Ishikawa (cell line): Measurements from ENCODE around the gene PTTG1IP.

ENCODE experiments used
- CEBPB ChIP-seq: IDR thresholded peaks from 2 replicates; pipeline ENCODE4 v1.6.1; 2012
- CREB1 ChIP-seq: IDR thresholded peaks from 2 replicates; pipeline ENCODE4 v1.6.1; 2012; ENCODE audit warnings: low read depth
- EGR1 ChIP-seq: IDR thresholded peaks from 2 replicates; pipeline ENCODE4 v1.6.1; 2012
- EP300 ChIP-seq: IDR thresholded peaks from 2 replicates; pipeline ENCODE4 v1.6.1; 2012; ENCODE audit warnings: borderline replicate concordance
- FOXM1 ChIP-seq: IDR thresholded peaks from 2 replicates; pipeline ENCODE4 v1.6.1; 2012; ENCODE audit warnings: low read depth, borderline replicate concordance
- NFIC ChIP-seq: IDR thresholded peaks from 2 replicates; pipeline ENCODE4 v1.6.1; 2012
- RAD21 ChIP-seq: IDR thresholded peaks from 2 replicates; pipeline ENCODE4 v1.6.1; 2012; ENCODE audit warnings: low read depth
- TAF1 ChIP-seq: IDR thresholded peaks from 2 replicates; pipeline ENCODE4 v1.6.1; 2012; ENCODE audit warnings: low read depth, mild to moderate bottlenecking
- TCF12 ChIP-seq: IDR thresholded peaks from 2 replicates; pipeline ENCODE4 v1.6.1; 2012; ENCODE audit warnings: low read depth
- TEAD4 ChIP-seq: IDR thresholded peaks from 2 replicates; pipeline ENCODE4 v1.6.1; 2012
- USF1 ChIP-seq: IDR thresholded peaks from 2 replicates; pipeline ENCODE4 v1.6.1; 2012
- YY1 ChIP-seq: IDR thresholded peaks from 2 replicates; pipeline ENCODE4 v1.6.1; 2012; ENCODE audit warnings: low read depth
- ZBTB7A ChIP-seq: IDR thresholded peaks from 2 replicates; pipeline ENCODE4 v1.6.1; 2012; ENCODE audit warnings: low read depth
- TF ChIP-seq, protein P1 (sequence below): IDR thresholded peaks from 2 replicates; pipeline ENCODE4 v1.6.1; 2012
- TF ChIP-seq, protein P2 (sequence below): IDR thresholded peaks from 2 replicates; pipeline ENCODE4 v1.6.1; 2012; ENCODE audit warnings: low read depth, mild to moderate bottlenecking

PTTG1IP gene

GRCh38 chr21:44833663-44834062 is 39.8 kb downstream of the PTTG1IP start:
- TF ChIP-seq YY1 = no peak
- no peak for TF ChIP-seq CEBPB

GRCh38 chr21:44831227-44831860 is 42.1 kb downstream of the PTTG1IP start:
- TF ChIP-seq YY1 = no peak
- TF ChIP-seq TCF12 = no peak
- TF ChIP-seq FOXM1 = no peak
- TF ChIP-seq ZBTB7A = no peak

DNA sequence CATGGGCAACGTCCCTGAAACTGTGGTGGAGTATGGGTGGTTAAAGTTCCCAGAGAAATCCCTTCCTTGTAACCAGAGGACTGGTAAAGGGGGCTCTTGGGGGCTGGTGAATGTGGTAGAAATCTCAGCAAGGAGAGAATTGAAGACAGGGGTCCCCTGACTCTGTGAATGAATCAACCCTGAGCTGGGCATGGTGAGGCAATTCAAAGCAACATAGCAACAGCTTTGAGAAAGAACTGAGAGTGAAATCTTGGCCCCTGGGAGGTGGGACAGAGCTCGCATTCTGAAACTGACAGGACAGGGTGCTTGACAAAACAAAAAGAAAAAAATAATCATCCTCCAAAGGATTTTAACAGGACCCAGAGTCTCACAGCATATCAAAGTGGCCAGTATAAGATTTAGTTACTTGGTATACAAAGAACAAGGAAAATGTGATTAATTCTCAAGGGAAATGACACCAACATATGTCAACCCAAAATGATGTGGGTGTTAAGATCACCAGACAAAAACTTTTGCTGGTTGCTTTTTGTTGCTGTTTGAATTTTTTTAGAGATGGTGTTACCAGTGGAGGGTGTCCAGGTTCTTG is 43.9 kb downstream of the PTTG1IP start:
- no peak for TF ChIP-seq NFIC
- TF ChIP-seq EP300 = no peak
- TF ChIP-seq TEAD4 = no peak
- TF ChIP-seq YY1 = no peak
- TF ChIP-seq ZBTB7A = no peak
- TF ChIP-seq CREB1 = no peak
- TF ChIP-seq, protein P1, sequence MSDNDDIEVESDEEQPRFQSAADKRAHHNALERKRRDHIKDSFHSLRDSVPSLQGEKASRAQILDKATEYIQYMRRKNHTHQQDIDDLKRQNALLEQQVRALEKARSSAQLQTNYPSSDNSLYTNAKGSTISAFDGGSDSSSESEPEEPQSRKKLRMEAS = no peak
- TF ChIP-seq USF1 = no peak
- TF ChIP-seq TCF12 = no peak
- TF ChIP-seq TAF1 = no peak
- TF ChIP-seq CEBPB = no peak
- TF ChIP-seq RAD21 = no peak
- TF ChIP-seq EGR1 = no peak
- TF ChIP-seq, protein P2, sequence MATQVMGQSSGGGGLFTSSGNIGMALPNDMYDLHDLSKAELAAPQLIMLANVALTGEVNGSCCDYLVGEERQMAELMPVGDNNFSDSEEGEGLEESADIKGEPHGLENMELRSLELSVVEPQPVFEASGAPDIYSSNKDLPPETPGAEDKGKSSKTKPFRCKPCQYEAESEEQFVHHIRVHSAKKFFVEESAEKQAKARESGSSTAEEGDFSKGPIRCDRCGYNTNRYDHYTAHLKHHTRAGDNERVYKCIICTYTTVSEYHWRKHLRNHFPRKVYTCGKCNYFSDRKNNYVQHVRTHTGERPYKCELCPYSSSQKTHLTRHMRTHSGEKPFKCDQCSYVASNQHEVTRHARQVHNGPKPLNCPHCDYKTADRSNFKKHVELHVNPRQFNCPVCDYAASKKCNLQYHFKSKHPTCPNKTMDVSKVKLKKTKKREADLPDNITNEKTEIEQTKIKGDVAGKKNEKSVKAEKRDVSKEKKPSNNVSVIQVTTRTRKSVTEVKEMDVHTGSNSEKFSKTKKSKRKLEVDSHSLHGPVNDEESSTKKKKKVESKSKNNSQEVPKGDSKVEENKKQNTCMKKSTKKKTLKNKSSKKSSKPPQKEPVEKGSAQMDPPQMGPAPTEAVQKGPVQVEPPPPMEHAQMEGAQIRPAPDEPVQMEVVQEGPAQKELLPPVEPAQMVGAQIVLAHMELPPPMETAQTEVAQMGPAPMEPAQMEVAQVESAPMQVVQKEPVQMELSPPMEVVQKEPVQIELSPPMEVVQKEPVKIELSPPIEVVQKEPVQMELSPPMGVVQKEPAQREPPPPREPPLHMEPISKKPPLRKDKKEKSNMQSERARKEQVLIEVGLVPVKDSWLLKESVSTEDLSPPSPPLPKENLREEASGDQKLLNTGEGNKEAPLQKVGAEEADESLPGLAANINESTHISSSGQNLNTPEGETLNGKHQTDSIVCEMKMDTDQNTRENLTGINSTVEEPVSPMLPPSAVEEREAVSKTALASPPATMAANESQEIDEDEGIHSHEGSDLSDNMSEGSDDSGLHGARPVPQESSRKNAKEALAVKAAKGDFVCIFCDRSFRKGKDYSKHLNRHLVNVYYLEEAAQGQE = no peak
- TF ChIP-seq FOXM1 = no peak

DNA sequence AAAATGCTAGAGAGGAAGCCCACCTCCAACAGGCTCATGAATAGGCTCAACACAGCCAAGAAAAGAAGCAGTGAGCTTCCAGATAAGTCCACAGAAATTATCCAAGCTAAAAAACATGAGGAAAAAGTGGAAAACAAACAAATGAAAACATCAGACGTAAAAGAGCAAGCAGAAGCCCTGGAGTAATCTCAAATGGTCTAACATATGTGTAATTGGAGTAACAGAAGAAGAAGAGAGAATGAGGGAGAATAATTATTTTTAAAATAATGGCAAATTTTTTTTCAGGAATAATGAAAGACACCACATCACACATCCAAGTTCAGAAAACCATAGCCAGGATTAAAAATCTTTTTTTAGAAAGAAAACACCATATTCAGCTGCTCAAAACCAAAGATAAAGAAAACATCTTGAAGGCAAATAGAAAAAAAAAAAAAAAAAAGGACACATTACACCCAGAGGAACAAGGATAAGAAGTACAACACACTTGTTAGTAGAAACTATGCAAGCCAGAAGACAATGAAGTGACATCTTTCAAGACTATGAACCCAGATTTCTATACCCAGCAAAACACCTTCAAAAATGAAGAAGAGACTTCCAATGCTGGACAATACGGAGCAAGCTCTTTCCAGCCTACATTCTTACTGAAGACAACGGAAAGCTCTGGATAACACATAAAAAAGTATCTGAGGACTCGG is 45.0 kb downstream of the PTTG1IP start:
- TF ChIP-seq RAD21 = no peak
- TF ChIP-seq YY1 = no peak
- TF ChIP-seq FOXM1 = no peak
- TF ChIP-seq EGR1 = no peak
- TF ChIP-seq NFIC = no peak
- TF ChIP-seq CREB1 = no peak
- TF ChIP-seq ZBTB7A = no peak
- no peak for TF ChIP-seq TCF12
- no peak for TF ChIP-seq TEAD4
- no peak for TF ChIP-seq CEBPB
- no peak for TF ChIP-seq TAF1
- TF ChIP-seq USF1 = no peak

GRCh38 chr21:44823179-44823660 is 50.3 kb downstream of the PTTG1IP start:
- TF ChIP-seq YY1 (no peak), TCF12 (no peak), CEBPB (no peak), RAD21 (no peak), FOXM1 (no peak), NFIC (no peak), TEAD4 (no peak), USF1 (no peak), EP300 (no peak), CREB1 (no peak)
- TF ChIP-seq, protein P1 = no peak

DNA sequence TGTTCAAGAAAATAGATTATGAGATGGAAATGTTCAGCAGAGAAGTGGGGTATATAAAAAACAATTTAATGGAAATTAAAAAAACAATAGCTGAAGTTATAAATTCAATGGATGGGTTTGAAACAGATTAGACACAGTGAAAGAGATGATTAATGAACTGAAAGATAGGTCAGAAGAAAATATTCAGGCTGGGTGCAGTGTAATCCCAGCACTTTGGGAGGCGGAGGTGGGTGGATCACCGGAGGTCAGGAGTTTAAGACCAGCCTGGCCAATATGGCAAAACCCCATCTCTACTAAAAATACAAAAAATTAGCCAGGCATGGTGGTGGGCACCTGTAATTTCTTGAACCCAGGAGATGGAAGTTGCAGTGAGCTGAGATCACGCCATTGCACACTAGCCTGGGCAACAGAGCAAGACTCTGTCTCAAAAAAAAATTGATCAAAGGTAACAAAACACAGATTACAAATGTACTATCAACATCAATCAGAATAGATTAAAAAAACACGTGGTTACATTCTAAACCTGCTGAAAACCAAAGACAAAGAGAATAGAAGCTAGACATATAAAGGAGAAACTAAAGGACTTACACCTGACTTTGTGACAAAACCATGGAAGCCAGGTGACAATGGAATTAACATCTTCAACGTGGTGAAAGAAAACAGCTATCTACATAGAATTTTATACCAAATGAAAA is 50.9 kb downstream of the PTTG1IP start:
- TF ChIP-seq USF1 (0 out of 2 replicates have a peak, but pooled peaks have one; percentile 18), TAF1 (no peak)
